Breast epithelium (tissue), 4 donors: ENCODE data around the gene RTN4R. TPM values are rescaled to one million over a fixed set of nuclear protein-coding genes. Genes with fewer than 3 reads are reported as not detected.
"Not testable (repeated sequence)": the region's sequence is repeated elsewhere in the genome, so short reads cannot be mapped to it uniquely, and the experiment has no call there.

Source experiments
- DNase-seq, 2 donors: peaks; one replicate each; pipeline ENCODE4 v3.0.0-alpha.2; 2019; ENCODE audit warnings: low spot score in 2 of 2
- H3K27ac ChIP-seq, 2 donors: fragments of 200-600 bp; sonication (generic) in 1 of 2; one replicate each; pipeline ENCODE4 v1.5.1; 2016 to 2019; ENCODE audit warnings: mild to moderate bottlenecking in 1 of 2
- H3K27me3 ChIP-seq, 2 donors: fragments of 200-600 bp; sonication (generic) in 1 of 2; one replicate each; pipeline versions ENCODE4 v1.5.1 to v1.6.0; 2017 to 2019; ENCODE audit warnings: control low read depth in 1 of 2, mild to moderate bottlenecking in 1 of 2
- H3K36me3 ChIP-seq: fragments of 200-600 bp; one replicate; pipeline ENCODE4 v1.5.1; 2019
- H3K4me1 ChIP-seq, 2 donors: fragments of 200-600 bp; sonication (generic); one replicate each; pipeline ENCODE4 v1.5.1; 2016 to 2019; ENCODE audit warnings: control low read depth in 1 of 2
- H3K4me3 ChIP-seq, 3 donors: fragments of 200-600 bp; sonication (generic); 1 replicate in 2 of 3; 2 replicates in 1 of 3; pipeline ENCODE4 v1.5.1; 2016 to 2019; ENCODE audit warnings: mild to moderate bottlenecking in 3 of 3, moderate library complexity in 2 of 3
- H3K9me3 ChIP-seq, 2 donors: fragments of 200-600 bp; sonication (generic) in 1 of 2; one replicate each; pipeline ENCODE4 v1.5.1; 2016 to 2019; ENCODE audit warnings: control low read depth in 1 of 2
- POLR2A ChIP-seq: fragments of 450-650 bp; IDR thresholded peaks from one replicate; pipeline ENCODE4 v1.6.1; 2016; ENCODE audit warnings: antibody characterized with exemption, mild to moderate bottlenecking, moderate library complexity
- POLR2AphosphoS5 ChIP-seq, 3 donors: sonication (generic); formaldehyde crosslinking; IDR thresholded peaks; one replicate each; pipeline ENCODE4 v1.6.1; 2017; ENCODE audit warnings: antibody characterized with exemption in 3 of 3
- intact Hi-C: fragments of 100-400 bp; cut with DNase I; formaldehyde crosslinking; loops from one replicate; pipeline ENCODE4 v1.15.1; 2023; ENCODE audit warnings: low total_unique reads
- total RNA-seq, 3 donors: library from RNA; depleted of rRNA; stranded (reverse); fragments of >200 nt; gene quantifications; one replicate each; pipeline ENCODE4 v1.1.0, GENCODE V29; 2016
- TF ChIP-seq, protein P1 (sequence below), 3 donors: fragments of 450-650 bp; IDR thresholded peaks; one replicate each; pipeline ENCODE4 v1.5.1; 2016 to 2017; ENCODE audit warnings: antibody characterized with exemption in 3 of 3, mild to moderate bottlenecking in 3 of 3, moderate library complexity in 3 of 3

Gene RTN4R
- total RNA-seq, 3 donors from 2014 or later, result 0.48 to 2.0 (median 1.9) TPM

DNA sequence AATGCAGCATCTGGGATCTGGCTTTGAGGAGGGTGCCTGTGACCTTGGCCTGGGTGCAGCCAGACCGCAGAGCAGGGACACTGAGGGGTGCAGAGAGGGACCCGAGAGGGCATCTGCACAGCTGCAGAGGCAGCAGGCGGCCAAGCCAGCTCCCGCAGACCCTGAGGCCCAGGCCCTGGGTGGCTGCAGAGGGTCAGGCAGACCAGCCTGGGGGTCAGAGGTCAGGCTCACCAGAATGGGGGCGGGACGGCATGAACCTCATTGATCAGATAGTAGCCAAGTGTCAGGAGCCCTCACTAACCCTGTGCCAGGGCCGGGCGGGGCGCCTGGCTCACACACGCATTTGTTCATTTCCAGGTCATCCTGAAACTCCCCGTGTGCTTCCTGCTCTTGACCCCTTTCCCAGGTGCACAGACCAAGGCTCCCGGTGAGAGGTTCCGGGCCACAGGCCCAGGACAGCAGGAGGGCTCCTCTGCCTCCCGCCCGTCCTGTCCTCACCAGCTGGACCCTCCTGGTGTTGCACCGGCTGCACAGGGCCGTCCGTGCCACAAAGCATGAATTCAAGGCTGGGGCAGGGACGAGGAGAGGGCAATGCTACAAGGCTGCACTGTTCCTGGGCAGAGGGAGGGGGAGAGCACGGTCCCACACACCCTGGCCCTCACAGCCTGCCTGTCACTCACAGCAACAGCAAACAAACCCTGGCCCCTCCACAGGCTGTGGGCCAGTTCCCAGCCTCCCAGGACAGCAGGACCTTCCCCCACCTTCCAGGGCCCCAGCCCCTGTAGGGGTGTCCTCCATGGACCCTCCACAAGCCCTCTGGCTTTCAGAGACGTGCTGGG is 3.3 kb downstream of the RTN4R start:
- no peak for DNase-seq
- Histone ChIP-seq H3K27ac (no peak overlapping the region), H3K27me3 (no peaks in the 10 kb centered on the region), H3K36me3 (no peaks in the 10 kb centered on the region), H3K4me3 (no peak overlapping the region), H3K9me3 (no peaks in the 10 kb centered on the region), H3K4me1 (peaks cover 7 to 8% of the 10 kb centered on the region in 2 donors)
- no peak for TF ChIP-seq POLR2AphosphoS5 (IDR thresholded peaks at IDR 0.05)
- no peak for TF ChIP-seq POLR2A
- TF ChIP-seq, protein P1, sequence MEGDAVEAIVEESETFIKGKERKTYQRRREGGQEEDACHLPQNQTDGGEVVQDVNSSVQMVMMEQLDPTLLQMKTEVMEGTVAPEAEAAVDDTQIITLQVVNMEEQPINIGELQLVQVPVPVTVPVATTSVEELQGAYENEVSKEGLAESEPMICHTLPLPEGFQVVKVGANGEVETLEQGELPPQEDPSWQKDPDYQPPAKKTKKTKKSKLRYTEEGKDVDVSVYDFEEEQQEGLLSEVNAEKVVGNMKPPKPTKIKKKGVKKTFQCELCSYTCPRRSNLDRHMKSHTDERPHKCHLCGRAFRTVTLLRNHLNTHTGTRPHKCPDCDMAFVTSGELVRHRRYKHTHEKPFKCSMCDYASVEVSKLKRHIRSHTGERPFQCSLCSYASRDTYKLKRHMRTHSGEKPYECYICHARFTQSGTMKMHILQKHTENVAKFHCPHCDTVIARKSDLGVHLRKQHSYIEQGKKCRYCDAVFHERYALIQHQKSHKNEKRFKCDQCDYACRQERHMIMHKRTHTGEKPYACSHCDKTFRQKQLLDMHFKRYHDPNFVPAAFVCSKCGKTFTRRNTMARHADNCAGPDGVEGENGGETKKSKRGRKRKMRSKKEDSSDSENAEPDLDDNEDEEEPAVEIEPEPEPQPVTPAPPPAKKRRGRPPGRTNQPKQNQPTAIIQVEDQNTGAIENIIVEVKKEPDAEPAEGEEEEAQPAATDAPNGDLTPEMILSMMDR (IDR thresholded peaks at IDR 0.05), result no peak
- intact Hi-C loops, result no loop called here

DNA sequence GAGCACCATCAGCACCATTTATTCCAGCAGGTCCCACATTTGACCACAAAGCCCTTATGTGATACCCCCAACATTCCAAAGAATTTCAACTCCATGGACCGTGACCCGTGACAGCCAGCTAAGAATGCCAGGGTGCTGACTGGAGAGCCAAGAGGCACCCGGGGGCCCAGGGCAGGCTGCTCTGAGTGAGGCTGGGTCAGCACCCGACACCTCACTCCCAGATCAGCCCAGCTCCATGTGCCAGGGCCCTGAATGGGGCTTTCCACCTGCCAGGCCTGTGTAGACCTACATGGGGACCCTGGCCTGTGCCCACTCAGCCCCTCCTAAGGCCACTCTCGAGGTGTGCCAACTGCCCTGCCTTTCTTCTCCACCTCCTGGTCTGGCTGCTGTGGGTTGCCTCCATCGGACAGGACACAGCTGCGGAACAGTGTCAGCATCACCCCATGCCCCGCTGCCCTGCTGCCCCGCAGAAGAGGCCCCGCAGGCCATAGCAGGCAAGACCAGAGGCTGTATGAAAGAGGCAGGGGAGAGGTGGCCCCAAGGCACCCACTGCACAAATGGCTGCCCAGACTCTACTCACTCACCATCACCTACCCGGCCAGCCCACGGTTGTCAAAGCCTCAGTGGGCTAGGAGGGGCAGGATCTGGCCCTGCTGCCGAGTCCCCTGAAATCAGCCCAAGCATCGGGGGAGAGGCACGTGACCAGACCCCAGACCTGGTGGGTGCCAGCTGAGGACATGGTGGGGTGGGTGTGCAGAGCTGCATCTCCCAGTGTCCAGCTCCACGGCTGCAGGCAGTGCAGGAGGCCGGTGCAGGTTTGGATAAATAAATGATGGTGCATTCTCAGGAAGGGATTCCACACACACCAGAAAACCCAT is 4.5 kb downstream of the RTN4R start:
- H3K27ac ChIP-seq, DNase-seq, H3K36me3 ChIP-seq, H3K27me3 ChIP-seq, intact Hi-C loops, H3K9me3 ChIP-seq, H3K4me3 ChIP-seq, H3K4me1 ChIP-seq: not testable (repeated sequence)

DNA sequence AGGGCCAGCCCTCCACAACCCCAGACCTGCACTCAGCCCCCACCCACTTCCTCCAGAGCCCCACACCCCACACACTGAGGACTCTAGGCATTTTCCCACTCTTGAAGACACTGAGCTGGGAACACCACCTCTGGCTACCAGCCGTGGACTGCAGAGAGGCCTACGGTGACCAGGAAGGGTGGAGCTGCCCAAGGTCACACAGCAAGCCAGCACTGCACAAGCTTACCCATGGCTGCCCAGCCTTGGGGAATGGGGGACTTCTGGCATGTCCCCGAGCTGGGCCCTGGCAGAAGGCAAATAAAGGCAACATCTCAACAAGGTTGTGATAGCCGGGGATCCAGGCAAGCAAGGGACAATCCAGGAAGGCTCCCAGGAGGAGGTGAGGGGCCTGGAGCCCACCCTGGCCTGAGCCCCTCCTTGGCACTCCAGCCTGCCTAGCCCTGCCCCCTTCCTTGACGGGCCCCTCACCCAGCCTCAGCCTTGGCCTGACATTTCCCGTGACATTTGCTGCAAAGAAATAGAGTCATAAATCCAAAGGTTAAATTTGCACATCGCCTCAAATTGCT is 5.5 kb downstream of the RTN4R start:
- Histone ChIP-seq H3K27me3 (no peaks in the 10 kb centered on the region), H3K4me3 (no peak overlapping the region), H3K4me1 (peaks cover 5 to 7% of the 10 kb centered on the region in 2 donors), H3K36me3 (no peaks in the 10 kb centered on the region), H3K9me3 (no peaks in the 10 kb centered on the region), H3K27ac (no peak overlapping the region)
- intact Hi-C loops, result no loop called here
- no peak for TF ChIP-seq POLR2AphosphoS5 (IDR thresholded peaks at IDR 0.05)
- TF ChIP-seq POLR2A, result no peak
- TF ChIP-seq, protein P1 (IDR thresholded peaks at IDR 0.05), result no peak
- no peak for DNase-seq

DNA sequence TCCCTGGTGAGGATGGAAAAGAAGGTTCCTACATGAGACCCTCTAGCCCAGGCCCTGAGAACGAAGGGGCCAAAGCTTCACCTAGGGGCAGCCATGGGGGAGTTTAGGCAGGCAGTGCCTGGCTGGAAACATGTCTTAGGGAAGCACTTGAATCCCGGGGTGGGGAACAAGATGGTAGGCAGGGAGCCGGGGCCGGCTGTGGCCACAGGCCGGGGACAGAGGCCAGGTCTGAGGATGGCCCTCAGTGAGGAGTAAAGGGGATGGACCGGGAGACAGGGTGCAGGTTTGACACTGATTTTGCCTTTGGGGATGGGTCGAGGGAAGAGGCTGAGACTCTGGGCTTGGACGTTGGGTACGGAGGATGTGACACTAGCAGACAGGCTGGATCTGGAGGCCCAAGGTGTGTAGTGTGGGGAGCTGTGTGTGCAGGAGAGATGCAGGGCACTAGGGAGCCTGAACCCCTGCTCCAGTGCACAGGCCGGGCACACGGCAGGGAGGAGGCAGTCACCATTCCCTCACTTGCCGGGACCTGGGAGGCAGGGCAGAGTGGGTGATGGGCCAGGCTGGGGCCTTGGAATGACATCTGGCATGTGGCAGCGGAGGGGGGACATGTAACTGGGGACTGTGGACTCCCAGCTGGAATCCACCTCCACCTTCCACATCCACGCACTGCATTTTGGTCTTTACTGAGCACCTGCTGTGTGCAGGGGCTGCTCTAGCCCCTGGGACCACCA is 6.1 kb downstream of the RTN4R start:
- intact Hi-C loops, result no loop called here
- TF ChIP-seq POLR2AphosphoS5 (IDR thresholded peaks at IDR 0.05), result no peak
- no peak for TF ChIP-seq POLR2A
- TF ChIP-seq, protein P1 (IDR thresholded peaks at IDR 0.05), result no peak
- H3K36me3 ChIP-seq, result no peaks in the 10 kb centered on the region
- peaks cover 0 to under 1% of the 10 kb centered on the region in 2 donors for H3K4me1 ChIP-seq
- H3K9me3 ChIP-seq, result no peaks in the 10 kb centered on the region
- no peak overlapping the region for H3K27ac ChIP-seq
- DNase-seq, result no peak
- no peaks in the 10 kb centered on the region for H3K27me3 ChIP-seq
- no peak overlapping the region for H3K4me3 ChIP-seq

DNA sequence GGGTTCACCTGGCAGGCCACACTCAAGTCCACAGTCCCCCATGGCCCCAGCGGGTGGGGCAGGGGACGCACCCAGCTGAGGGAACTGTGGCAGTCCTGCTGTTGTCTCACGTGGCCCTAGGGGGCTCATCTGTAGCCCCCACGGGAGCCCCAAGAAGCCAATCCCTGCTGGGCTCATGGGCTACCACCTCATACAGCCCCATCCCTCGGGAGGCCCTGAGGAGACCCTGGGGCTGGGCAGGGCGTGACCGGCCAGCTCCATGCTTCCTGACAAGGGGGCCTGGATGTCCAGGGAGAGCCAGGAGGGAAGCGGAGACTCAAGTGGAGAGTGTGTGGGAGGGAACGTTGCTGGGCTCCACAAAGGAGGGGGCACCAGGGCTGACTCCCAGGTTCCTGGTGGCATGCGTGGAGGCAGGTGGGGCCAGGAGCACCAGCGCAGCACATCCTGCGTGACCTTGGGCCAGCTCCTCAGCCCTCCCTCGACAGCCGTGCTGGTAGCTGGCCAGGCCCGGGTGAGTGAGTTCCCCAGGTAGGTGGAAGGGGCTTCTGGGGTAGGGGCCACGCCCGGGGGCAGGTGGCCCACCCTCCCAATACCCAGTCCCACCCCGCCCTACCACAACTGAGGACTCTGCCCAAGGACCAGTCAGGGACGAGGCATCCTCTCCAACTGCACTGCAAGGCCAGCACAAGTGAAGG is 7.9 kb downstream of the RTN4R start:
- TF ChIP-seq POLR2A (no peak), POLR2AphosphoS5 (IDR thresholded peaks at IDR 0.05) (no peak)
- TF ChIP-seq, protein P1 (IDR thresholded peaks at IDR 0.05), result no peak
- intact Hi-C loops, result no loop called here
- no peak overlapping the region for H3K4me3 ChIP-seq
- DNase-seq, result no peak
- no peaks in the 10 kb centered on the region for H3K4me1 ChIP-seq
- no peak overlapping the region for H3K27ac ChIP-seq
- no peaks in the 10 kb centered on the region for H3K27me3 ChIP-seq
- no peaks in the 10 kb centered on the region for H3K36me3 ChIP-seq
- H3K9me3 ChIP-seq, result no peaks in the 10 kb centered on the region
